Duodenal mucosa (tissue), 2 donors: Measurements from ENCODE around the gene FLYWCH2.

Source experiments
- H3K27ac ChIP-seq: one replicate; pipeline ENCODE4 v1.7.0; 2013; ENCODE audit warnings: low read depth, low read length
- H3K27me3 ChIP-seq, 2 donors: one replicate each; pipeline ENCODE4 v1.7.0; 2013; ENCODE audit warnings: low read length in 2 of 2, control low read depth in 1 of 2; ENCODE audit not compliant: insufficient read depth in 2 of 2, control insufficient read depth in 1 of 2
- H3K36me3 ChIP-seq, 2 donors: one replicate each; pipeline ENCODE4 v1.7.0; 2013; ENCODE audit warnings: low read length in 2 of 2, control low read depth in 1 of 2; ENCODE audit not compliant: insufficient read depth in 2 of 2, control insufficient read depth in 1 of 2
- H3K4me1 ChIP-seq, 2 donors: one replicate each; pipeline ENCODE4 v1.7.0; 2013; ENCODE audit warnings: low read length in 2 of 2, control low read depth in 1 of 2; ENCODE audit not compliant: insufficient read depth in 2 of 2, control insufficient read depth in 1 of 2
- H3K4me3 ChIP-seq, 2 donors: one replicate each; pipeline ENCODE4 v1.7.0; 2013; ENCODE audit warnings: low read length in 2 of 2, low read depth in 1 of 2
- H3K9ac ChIP-seq, 2 donors: one replicate each; pipeline ENCODE4 v1.7.0; 2013; ENCODE audit warnings: low read length in 2 of 2, low read depth in 1 of 2
- H3K9me3 ChIP-seq, 2 donors: one replicate each; pipeline ENCODE4 v1.7.0; 2013; ENCODE audit warnings: low read length in 2 of 2, control low read depth in 1 of 2; ENCODE audit not compliant: control insufficient read depth in 1 of 2

The FLYWCH2 gene

GRCh38 chr16:2853531-2854073 is 29.4 kb upstream of the FLYWCH2 start:
- H3K36me3 ChIP-seq, result no peaks in the 10 kb centered on the region
- peaks cover 0 to 2% of the 10 kb centered on the region in 2 donors for H3K9me3 ChIP-seq
- H3K27ac ChIP-seq, result no peak overlapping the region
- H3K4me3 ChIP-seq, result no peak overlapping the region
- peaks cover 3 to 12% of the 10 kb centered on the region in 2 donors for H3K4me1 ChIP-seq
- H3K27me3 ChIP-seq, result peaks cover 0 to 6% of the 10 kb centered on the region in 2 donors
- no peak overlapping the region for H3K9ac ChIP-seq

GRCh38 chr16:2854700-2855309 is 28.2 kb upstream of the FLYWCH2 start:
- peaks cover 3 to 12% of the 10 kb centered on the region in 2 donors for H3K4me1 ChIP-seq
- H3K27me3 ChIP-seq, result peaks cover 0 to 8% of the 10 kb centered on the region in 2 donors
- H3K36me3 ChIP-seq, result no peaks in the 10 kb centered on the region
- H3K9me3 ChIP-seq, result peaks cover 0 to 2% of the 10 kb centered on the region in 2 donors
- no peak overlapping the region for H3K27ac ChIP-seq
- no peak overlapping the region for H3K9ac ChIP-seq
- H3K4me3 ChIP-seq, result no peak overlapping the region

- Histone ChIP-seq H3K9me3 (peaks cover 0 to 2% of the 10 kb centered on the region in 2 donors), H3K27ac (no peak overlapping the region), H3K36me3 (no peaks in the 10 kb centered on the region), H3K27me3 (peaks cover 0 to 8% of the 10 kb centered on the region in 2 donors), H3K4me1 (peaks cover 3 to 12% of the 10 kb centered on the region in 2 donors), H3K9ac (no peak overlapping the region), H3K4me3 (no peak overlapping the region)
Observed at GRCh38 chr16:2855536-2855935, 27.5 kb upstream of the FLYWCH2 start.

GRCh38 chr16:2856061-2856670 is 26.8 kb upstream of the FLYWCH2 start:
- Histone ChIP-seq H3K27ac (no peak overlapping the region), H3K4me3 (no peak overlapping the region), H3K9me3 (peaks cover 2 to 5% of the 10 kb centered on the region in 2 donors), H3K9ac (no peak overlapping the region), H3K4me1 (peaks cover 3 to 12% of the 10 kb centered on the region in 2 donors), H3K27me3 (peaks cover 0 to 8% of the 10 kb centered on the region in 2 donors), H3K36me3 (no peaks in the 10 kb centered on the region)

GRCh38 chr16:2856686-2857450 is 26.1 kb upstream of the FLYWCH2 start:
- no peaks in the 10 kb centered on the region for H3K36me3 ChIP-seq
- H3K27me3 ChIP-seq, result peaks cover 0 to 8% of the 10 kb centered on the region in 2 donors
- H3K9me3 ChIP-seq, result peaks cover 2 to 6% of the 10 kb centered on the region in 2 donors
- no peak overlapping the region for H3K27ac ChIP-seq
- H3K4me3 ChIP-seq, result no peak overlapping the region
- H3K4me1 ChIP-seq, result peaks cover 3 to 12% of the 10 kb centered on the region in 2 donors
- no peak overlapping the region for H3K9ac ChIP-seq

- peaks cover 3 to 12% of the 10 kb centered on the region in 2 donors for H3K4me1 ChIP-seq
- peak within 1 kb of the TSS; percentile 44 to 50 for H3K4me3 ChIP-seq
- no peaks in the 10 kb centered on the region for H3K36me3 ChIP-seq
- peak within 1 kb of the TSS in 1 of 2 donors; percentile 39 for H3K9ac ChIP-seq
- peaks cover 0 to 8% of the 10 kb centered on the region in 2 donors for H3K27me3 ChIP-seq
- H3K9me3 ChIP-seq, result peaks cover 2 to 6% of the 10 kb centered on the region in 2 donors
- peak within 1 kb of the TSS; percentile 36 for H3K27ac ChIP-seq
Observed at GRCh38 chr16:2857451-2858244, 25.4 kb upstream of the FLYWCH2 start, which contains the start of gene PRSS22. TSS of gene PRSS22 (minus strand) at chr16:2858170. CDS start at chr16:2858104, 66 bp downstream.

GRCh38 chr16:2858245-2859025 is 24.6 kb upstream of the FLYWCH2 start:
- Histone ChIP-seq H3K27me3 (peaks cover 0 to 8% of the 10 kb centered on the region in 2 donors), H3K9ac (peak overlapping the region in 1 of 2 donors; percentile 39), H3K9me3 (peaks cover 2 to 6% of the 10 kb centered on the region in 2 donors), H3K4me1 (peaks cover 3 to 12% of the 10 kb centered on the region in 2 donors), H3K36me3 (no peaks in the 10 kb centered on the region), H3K27ac (peak overlapping the region; percentile 36), H3K4me3 (peak overlapping the region; percentile 40 to 50)

GRCh38 chr16:2859686-2860265 is 23.2 kb upstream of the FLYWCH2 start:
- Histone ChIP-seq H3K9me3 (peaks cover 0 to 6% of the 10 kb centered on the region in 2 donors), H3K4me1 (peaks cover 3 to 12% of the 10 kb centered on the region in 2 donors), H3K9ac (no peak overlapping the region), H3K4me3 (no peak overlapping the region), H3K27me3 (peaks cover 0 to 12% of the 10 kb centered on the region in 2 donors), H3K36me3 (no peaks in the 10 kb centered on the region), H3K27ac (no peak overlapping the region)
